ENCODE results near the gene SLC39A9.

DNA sequence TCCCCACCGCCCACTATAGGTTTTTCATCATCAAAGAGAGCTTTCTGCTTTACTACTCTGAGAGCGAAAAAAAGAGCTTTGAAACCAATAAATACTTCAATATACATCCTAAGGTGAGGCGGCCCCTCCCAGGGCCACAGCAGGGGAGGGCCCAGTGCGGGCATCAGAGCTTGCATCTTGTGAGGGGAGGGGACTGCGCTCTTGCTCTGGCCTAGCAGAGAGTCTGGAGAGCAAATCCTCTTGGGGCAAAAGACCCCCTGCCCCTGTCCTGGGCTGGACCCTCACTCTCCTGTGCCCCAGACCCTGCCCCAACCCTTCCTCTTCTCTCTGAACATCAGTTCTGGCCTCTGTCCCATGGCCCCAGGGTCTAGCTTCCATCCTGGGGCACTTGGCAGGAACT lies 101.6 kb downstream of the SLC39A9 start:
- TF ChIP-seq, protein P1, sequence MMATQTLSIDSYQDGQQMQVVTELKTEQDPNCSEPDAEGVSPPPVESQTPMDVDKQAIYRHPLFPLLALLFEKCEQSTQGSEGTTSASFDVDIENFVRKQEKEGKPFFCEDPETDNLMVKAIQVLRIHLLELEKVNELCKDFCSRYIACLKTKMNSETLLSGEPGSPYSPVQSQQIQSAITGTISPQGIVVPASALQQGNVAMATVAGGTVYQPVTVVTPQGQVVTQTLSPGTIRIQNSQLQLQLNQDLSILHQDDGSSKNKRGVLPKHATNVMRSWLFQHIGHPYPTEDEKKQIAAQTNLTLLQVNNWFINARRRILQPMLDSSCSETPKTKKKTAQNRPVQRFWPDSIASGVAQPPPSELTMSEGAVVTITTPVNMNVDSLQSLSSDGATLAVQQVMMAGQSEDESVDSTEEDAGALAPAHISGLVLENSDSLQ (IDR thresholded peaks at IDR 0.05), result no peak
- TF ChIP-seq ELF4 (IDR thresholded peaks at IDR 0.05) (no peak), FOXA1 (IDR thresholded peaks at IDR 0.05) (no peak), SP1 (IDR thresholded peaks at IDR 0.05) (no peak), FOXM1 (IDR thresholded peaks at IDR 0.05; ENCODE audit: borderline replicate concordance) (no peak), BHLHE40 (IDR thresholded peaks at IDR 0.05; ENCODE audit: borderline replicate concordance) (no peak), ZNF384 (IDR thresholded peaks at IDR 0.05) (no peak), CTBP1 (IDR thresholded peaks at IDR 0.05; ENCODE audit: borderline replicate concordance) (no peak), FOXK2 (IDR thresholded peaks at IDR 0.05) (no peak), SUZ12 (IDR thresholded peaks at IDR 0.05) (no peak), ARNT (IDR thresholded peaks at IDR 0.05) (no peak), L3MBTL2 (conservative IDR thresholded peaks at IDR 0.05) (no peak)
